Naive thymus-derived CD4-positive, alpha-beta T cell (primary cell): ENCODE data around the gene ETV6. TPM values are rescaled to one million over a fixed set of nuclear protein-coding genes. Genes with fewer than 3 reads are reported as not detected.

Source experiments
- ATAC-seq: fragments of 150-1000 bp; cut with Tn5 transposase; 2 replicates; pipeline ENCODE4 v1.10.0; 2021; ENCODE audit warnings: mild to moderate bottlenecking, moderate library complexity
- CTCF ChIA-PET: fragments of 350-600 bp; sonication (Branson Sonifier 250); formaldehyde crosslinking; loops from one replicate; lab custom pipeline; 2021; ENCODE audit warnings: antibody characterized with exemption; lab: Charles Lee
- POLR2A ChIA-PET: fragments of 350-600 bp; sonication (Branson Sonifier 250); formaldehyde crosslinking; loops from one replicate; lab custom pipeline; 2021; ENCODE audit warnings: antibody characterized with exemption, inconsistent platforms; lab: Charles Lee
- DNase-seq, 9 donors: peaks; one replicate each; pipeline versions ENCODE4 v3.0.0 to v3.0.0-alpha.2; 2020 to 2022; ENCODE audit warnings: mixed read lengths in 1 of 9
- H3K27ac ChIP-seq: one replicate; pipeline ENCODE4 v1.7.0; 2013; ENCODE audit warnings: mild to moderate bottlenecking, low read depth, low read length, moderate library complexity
- H3K27me3 ChIP-seq, 2 donors: one replicate each; pipeline ENCODE4 v1.7.0; 2013; ENCODE audit warnings: low read length in 2 of 2, mild to moderate bottlenecking in 2 of 2, moderate library complexity in 2 of 2; ENCODE audit not compliant: control insufficient read depth in 2 of 2, insufficient read depth in 2 of 2
- H3K36me3 ChIP-seq, 3 experiments: 1 replicate in 2 of 3; 2 replicates in 1 of 3; pipeline ENCODE4 v1.7.0; 2013; ENCODE audit warnings: low read length in 3 of 3, mild to moderate bottlenecking in 3 of 3, moderate library complexity in 1 of 3; ENCODE audit not compliant: insufficient read depth in 3 of 3, control insufficient read depth in 2 of 3
- H3K4me1 ChIP-seq, 2 donors: one replicate each; pipeline ENCODE4 v1.7.0; 2013; ENCODE audit warnings: low read length in 2 of 2, mild to moderate bottlenecking in 2 of 2, moderate library complexity in 1 of 2; ENCODE audit not compliant: control insufficient read depth in 2 of 2, insufficient read depth in 2 of 2
- H3K4me3 ChIP-seq: 2 replicates; pipeline ENCODE4 v1.7.0; 2013; ENCODE audit warnings: mild to moderate bottlenecking, low read length
- H3K9me3 ChIP-seq, 3 experiments: 1 replicate in 2 of 3; 2 replicates in 1 of 3; pipeline ENCODE4 v1.7.0; 2013; ENCODE audit warnings: low read length in 3 of 3; ENCODE audit not compliant: control insufficient read depth in 2 of 3
- H3K27ac Mint-ChIP-seq, 9 donors: one replicate each; pipeline ENCODE4 v1.8.0; 2020 to 2022; ENCODE audit warnings: mixed read lengths in 9 of 9, mild to moderate bottlenecking in 8 of 9, moderate library complexity in 5 of 9, inconsistent platforms in 2 of 9
- H3K27me3 Mint-ChIP-seq, 5 donors: one replicate each; pipeline ENCODE4 v1.8.0; 2021 to 2022; ENCODE audit warnings: mixed read lengths in 5 of 5, mild to moderate bottlenecking in 1 of 5
- H3K36me3 Mint-ChIP-seq, 5 donors: one replicate each; pipeline ENCODE4 v1.8.0; 2020 to 2022; ENCODE audit warnings: mixed read lengths in 5 of 5, mild to moderate bottlenecking in 3 of 5, inconsistent platforms in 1 of 5
- H3K4me1 Mint-ChIP-seq, 7 donors: one replicate each; pipeline ENCODE4 v1.8.0; 2020 to 2022; ENCODE audit warnings: mixed read lengths in 7 of 7, mild to moderate bottlenecking in 3 of 7, inconsistent platforms in 1 of 7
- H3K4me3 Mint-ChIP-seq, 10 donors: one replicate each; pipeline ENCODE4 v1.8.0; 2020 to 2022; ENCODE audit warnings: mild to moderate bottlenecking in 10 of 10, mixed read lengths in 10 of 10, moderate library complexity in 6 of 10, inconsistent platforms in 2 of 10
- H3K9me3 Mint-ChIP-seq, 11 donors: one replicate each; pipeline ENCODE4 v1.8.0; 2020 to 2022; ENCODE audit warnings: mixed read lengths in 11 of 11, mild to moderate bottlenecking in 4 of 11, inconsistent platforms in 1 of 11, moderate library complexity in 1 of 11
- intact Hi-C, 2 donors: fragments of 100-400 bp; cut with micrococcal nuclease; formaldehyde crosslinking; loops; one replicate each; pipeline ENCODE4 v1.15.1; 2023
- polyA plus RNA-seq, 2 donors: library from polyadenylated mRNA; unstranded; fragments of 300-500 nt; fragmentation: Illumina TruSeq; gene quantifications; one replicate each; pipeline ENCODE4 v1.2.3, GENCODE V29; 2021
- total RNA-seq, 6 experiments: library from RNA in 5 of 6; stranded (reverse) in 5 of 6; gene quantifications; 1 replicate in 5 of 6; 2 replicates in 1 of 6; pipeline ENCODE4 v1.2.3 and lab custom pipeline; 2021 to 2026

The ETV6 gene
- total and polyA plus RNA-seq, 7 experiments from 2014 or later: 2.2 to 70.3 (median 25.3) TPM

- Histone ChIP-seq H3K9me3 (no peaks in the 10 kb centered on the region), H3K27me3 (no peaks in the 10 kb centered on the region), H3K27ac (no peak overlapping the region), H3K4me1 (no peaks in the 10 kb centered on the region), H3K4me3 (no peak overlapping the region), H3K36me3 (peaks cover 0 to 8% (median 0%) of the 10 kb centered on the region in 3 experiments)
- intact Hi-C loops: loop anchor here in 1 of 2 donors (10.0 kb wide), 1 partner anchor 173 kb away; no protein-coding TSS in a partner anchor
- ChIA-PET POLR2A (no interaction called here), CTCF (interaction anchor here (1.5 kb wide), 1 partner anchor 22 kb away, joined by 4 read pairs; no protein-coding TSS in a partner anchor)
- Mint-ChIP-seq H3K27ac (peak overlapping the region in 2 of 9 donors; percentile 70 to 72), H3K27me3 (no peaks in the 10 kb centered on the region), H3K9me3 (no peaks in the 10 kb centered on the region), H3K4me3 (no peak overlapping the region), H3K36me3 (peaks cover 0 to 23% (median 13%) of the 10 kb centered on the region in 5 donors), H3K4me1 (peaks cover 8 to 45% (median 22%) of the 10 kb centered on the region in 7 donors)
- no peak for ATAC-seq
- no peak for DNase-seq
These were observed 182.6 kb downstream of the ETV6 start for GRCh38 chr12:11832093-11832492.

GRCh38 chr12:11833174-11833895, 183.9 kb downstream of the ETV6 start:
- DNase-seq (no peak), ATAC-seq (no peak)
- Mint-ChIP-seq H3K4me3 (no peak overlapping the region), H3K9me3 (no peaks in the 10 kb centered on the region), H3K4me1 (peaks cover 8 to 50% (median 21%) of the 10 kb centered on the region in 7 donors), H3K36me3 (peaks cover 0 to 29% (median 17%) of the 10 kb centered on the region in 5 donors), H3K27ac (peak overlapping the region in 2 of 9 donors; percentile 8 to 44), H3K27me3 (no peaks in the 10 kb centered on the region)
- ChIA-PET POLR2A (no interaction called here), CTCF (interaction anchor here (0.6 to 1.0 kb wide), 2 partner anchors 106 to 200 kb away, joined by 3 read pairs; no protein-coding TSS in a partner anchor)
- no peaks in the 10 kb centered on the region for H3K9me3 ChIP-seq
- H3K27me3 ChIP-seq: no peaks in the 10 kb centered on the region
- H3K27ac ChIP-seq: no peak overlapping the region
- H3K4me1 ChIP-seq: no peaks in the 10 kb centered on the region
- intact Hi-C loops: loop anchor here in 1 of 2 donors (10.0 kb wide), 1 partner anchor 171 kb away; no protein-coding TSS in a partner anchor
- H3K4me3 ChIP-seq: no peak overlapping the region
- peaks cover 0 to 5% (median 0%) of the 10 kb centered on the region in 3 experiments for H3K36me3 ChIP-seq

GRCh38 chr12:11834104-11834812, 184.8 kb downstream of the ETV6 start:
- H3K4me3 ChIP-seq: no peak overlapping the region
- POLR2A ChIA-PET: no interaction called here
- H3K4me1 Mint-ChIP-seq: peaks cover 8 to 53% (median 22%) of the 10 kb centered on the region in 7 donors
- H3K27me3 ChIP-seq: no peaks in the 10 kb centered on the region
- no peak overlapping the region for H3K27ac ChIP-seq
- intact Hi-C loops: loop anchor here in 1 of 2 donors (10.0 kb wide), 1 partner anchor 171 kb away; no protein-coding TSS in a partner anchor
- H3K4me1 ChIP-seq: no peaks in the 10 kb centered on the region
- peak overlapping the region in 1 of 10 donors; percentile 10 for H3K4me3 Mint-ChIP-seq
- CTCF ChIA-PET: interaction anchor here (0.8 to 1.0 kb wide), 2 partner anchors 34 to 199 kb away, joined by 3 read pairs; no protein-coding TSS in a partner anchor
- H3K36me3 ChIP-seq: peaks cover 0 to 4% (median 0%) of the 10 kb centered on the region in 3 experiments
- peak overlapping the region in 3 of 9 donors; percentile 8 to 44 (median 12) for H3K27ac Mint-ChIP-seq
- peak in 1 of 9 donors; percentile 15 for DNase-seq
- H3K27me3 Mint-ChIP-seq: no peaks in the 10 kb centered on the region
- H3K36me3 Mint-ChIP-seq: peaks cover 2 to 35% (median 20%) of the 10 kb centered on the region in 5 donors
- no peak for ATAC-seq
- no peaks in the 10 kb centered on the region for H3K9me3 ChIP-seq
- no peaks in the 10 kb centered on the region for H3K9me3 Mint-ChIP-seq

GRCh38 chr12:11834931-11835330, 185.5 kb downstream of the ETV6 start:
- Histone ChIP-seq H3K27ac (no peak overlapping the region), H3K27me3 (no peaks in the 10 kb centered on the region), H3K4me3 (no peak overlapping the region), H3K4me1 (no peaks in the 10 kb centered on the region), H3K36me3 (peaks cover 0 to 6% (median 0%) of the 10 kb centered on the region in 3 experiments), H3K9me3 (no peaks in the 10 kb centered on the region)
- DNase-seq (no peak), ATAC-seq (no peak)
- H3K27me3 Mint-ChIP-seq: no peaks in the 10 kb centered on the region
- H3K36me3 Mint-ChIP-seq: peaks cover 4 to 41% (median 25%) of the 10 kb centered on the region in 5 donors
- intact Hi-C loops: loop anchor here in 1 of 2 donors (5.0 to 10.0 kb wide), 4 partner anchors 122 to 197 kb away; no protein-coding TSS in a partner anchor
- H3K4me3 Mint-ChIP-seq: no peak overlapping the region
- ChIA-PET CTCF (interaction anchor here (0.8 kb wide), 1 partner anchor 33 kb away, joined by 3 read pairs; no protein-coding TSS in a partner anchor), POLR2A (no interaction called here)
- H3K27ac Mint-ChIP-seq: peak overlapping the region in 2 of 9 donors; percentile 12 to 44
- H3K4me1 Mint-ChIP-seq: peaks cover 8 to 54% (median 23%) of the 10 kb centered on the region in 7 donors
- no peaks in the 10 kb centered on the region for H3K9me3 Mint-ChIP-seq

- H3K4me1 ChIP-seq: no peaks in the 10 kb centered on the region
- Mint-ChIP-seq H3K27ac (peak overlapping the region in 3 of 9 donors; percentile 12 to 81 (median 61)), H3K4me1 (peaks cover 8 to 54% (median 27%) of the 10 kb centered on the region in 7 donors), H3K27me3 (no peaks in the 10 kb centered on the region), H3K9me3 (no peaks in the 10 kb centered on the region), H3K4me3 (peak overlapping the region in 1 of 10 donors; percentile 79), H3K36me3 (peaks cover 10 to 56% (median 39%) of the 10 kb centered on the region in 5 donors)
- DNase-seq: peak in 1 of 9 donors; percentile 76
- no peak overlapping the region for H3K4me3 ChIP-seq
- POLR2A ChIA-PET: interaction anchor here (0.8 kb wide), 1 partner anchor 1961 kb away, joined by 3 read pairs; no protein-coding TSS in a partner anchor
- H3K9me3 ChIP-seq: no peaks in the 10 kb centered on the region
- no peak overlapping the region for H3K27ac ChIP-seq
- intact Hi-C loops: loop anchor here in 1 of 2 donors (5.0 to 10.0 kb wide), 4 partner anchors 121 to 196 kb away; no protein-coding TSS in a partner anchor
- no peaks in the 10 kb centered on the region for H3K27me3 ChIP-seq
- peak; percentile 79 for ATAC-seq
- CTCF ChIA-PET: no interaction called here
- H3K36me3 ChIP-seq: peaks cover 0 to 11% (median 0%) of the 10 kb centered on the region in 3 experiments
These were observed 187.0 kb downstream of the ETV6 start for GRCh38 chr12:11836282-11837151.
